ENCODE data around the gene FAM184B. TPM values are rescaled to one million over a fixed set of nuclear protein-coding genes. Genes with fewer than 3 reads are reported as not detected.

Gene FAM184B
- polyA plus RNA-seq, 1 experiment = 0.01 TPM

GRCh38 chr4:17707671-17708070 lies 73.8 kb downstream of the FAM184B start:
- no peak overlapping the region for H3K4me3 ChIP-seq (ENCODE audit: low read depth, low read length)

GRCh38 chr4:17705107-17705506 lies 76.3 kb downstream of the FAM184B start:
- CTCF ChIA-PET = no interaction called here
- Histone ChIP-seq H3K27me3 (ENCODE audit: control insufficient read depth, insufficient read depth, low read length) (no peaks in the 10 kb centered on the region), H3K36me3 (ENCODE audit: control insufficient read depth, insufficient read depth, low read length) (no peaks in the 10 kb centered on the region), H3K4me3 (ENCODE audit: low read depth, low read length) (no peak overlapping the region)
- no peak for TF ChIP-seq CTCF (IDR thresholded peaks at IDR 0.05; ENCODE audit: insufficient read depth, low read depth, low read length)
- no peak for DNase-seq (ENCODE audit: low read depth)
- POLR2A ChIA-PET = no interaction called here

More at GRCh38 chr4:17707671-17708070, 73.8 kb downstream of the FAM184B start:
- CTCF ChIA-PET = interaction anchor here (0.5 kb wide), 1 partner anchor 13 kb away, joined by 3 read pairs; no protein-coding TSS in a partner anchor
- H3K27me3 ChIP-seq (ENCODE audit: control insufficient read depth, insufficient read depth, low read length) = no peaks in the 10 kb centered on the region
- POLR2A ChIA-PET = no interaction called here
- H3K36me3 ChIP-seq (ENCODE audit: control insufficient read depth, insufficient read depth, low read length) = no peaks in the 10 kb centered on the region
- DNase-seq (ENCODE audit: low read depth) = no peak
- TF ChIP-seq CTCF (IDR thresholded peaks at IDR 0.05; ENCODE audit: insufficient read depth, low read depth, low read length) = no peak

GRCh38 chr4:17704020-17704650 lies 77.3 kb downstream of the FAM184B start:
- POLR2A ChIA-PET = interaction anchor here (0.6 kb wide), 1 partner anchor 821 kb away, joined by 4 read pairs; no protein-coding TSS in a partner anchor
- Histone ChIP-seq H3K4me3 (ENCODE audit: low read depth, low read length) (no peak overlapping the region), H3K27me3 (ENCODE audit: control insufficient read depth, insufficient read depth, low read length) (no peaks in the 10 kb centered on the region), H3K36me3 (ENCODE audit: control insufficient read depth, insufficient read depth, low read length) (no peaks in the 10 kb centered on the region)
- CTCF ChIA-PET = no interaction called here
- no peak for TF ChIP-seq CTCF (IDR thresholded peaks at IDR 0.05; ENCODE audit: insufficient read depth, low read depth, low read length)
- no peak for DNase-seq (ENCODE audit: low read depth)

GRCh38 chr4:17702641-17703040 lies 78.8 kb downstream of the FAM184B start:
- DNase-seq (ENCODE audit: low read depth) = no peak
- no peaks in the 10 kb centered on the region for H3K27me3 ChIP-seq (ENCODE audit: control insufficient read depth, insufficient read depth, low read length)
- H3K36me3 ChIP-seq (ENCODE audit: control insufficient read depth, insufficient read depth, low read length) = no peaks in the 10 kb centered on the region
- no peak for TF ChIP-seq CTCF (IDR thresholded peaks at IDR 0.05; ENCODE audit: insufficient read depth, low read depth, low read length)
- no peak overlapping the region for H3K4me3 ChIP-seq (ENCODE audit: low read depth, low read length)
- ChIA-PET CTCF (interaction anchor here (0.6 kb wide), 1 partner anchor 16 kb away, joined by 3 read pairs; no protein-coding TSS in a partner anchor), POLR2A (no interaction called here)

- DNase-seq (ENCODE audit: low read depth) = no peak
- TF ChIP-seq CTCF (IDR thresholded peaks at IDR 0.05; ENCODE audit: insufficient read depth, low read depth, low read length) = no peak
- no peaks in the 10 kb centered on the region for H3K36me3 ChIP-seq (ENCODE audit: control insufficient read depth, insufficient read depth, low read length)
- ChIA-PET CTCF (interaction anchor here (1.2 kb wide), 1 partner anchor 38 kb away, joined by 3 read pairs; no protein-coding TSS in a partner anchor), POLR2A (no interaction called here)
- no peaks in the 10 kb centered on the region for H3K27me3 ChIP-seq (ENCODE audit: control insufficient read depth, insufficient read depth, low read length)
- no peak overlapping the region for H3K4me3 ChIP-seq (ENCODE audit: low read depth, low read length)
Measured at GRCh38 chr4:17701882-17702281, 79.5 kb downstream of the FAM184B start.

All from BJ (cell line).